ENCODE results near the gene SNX32.

DNA sequence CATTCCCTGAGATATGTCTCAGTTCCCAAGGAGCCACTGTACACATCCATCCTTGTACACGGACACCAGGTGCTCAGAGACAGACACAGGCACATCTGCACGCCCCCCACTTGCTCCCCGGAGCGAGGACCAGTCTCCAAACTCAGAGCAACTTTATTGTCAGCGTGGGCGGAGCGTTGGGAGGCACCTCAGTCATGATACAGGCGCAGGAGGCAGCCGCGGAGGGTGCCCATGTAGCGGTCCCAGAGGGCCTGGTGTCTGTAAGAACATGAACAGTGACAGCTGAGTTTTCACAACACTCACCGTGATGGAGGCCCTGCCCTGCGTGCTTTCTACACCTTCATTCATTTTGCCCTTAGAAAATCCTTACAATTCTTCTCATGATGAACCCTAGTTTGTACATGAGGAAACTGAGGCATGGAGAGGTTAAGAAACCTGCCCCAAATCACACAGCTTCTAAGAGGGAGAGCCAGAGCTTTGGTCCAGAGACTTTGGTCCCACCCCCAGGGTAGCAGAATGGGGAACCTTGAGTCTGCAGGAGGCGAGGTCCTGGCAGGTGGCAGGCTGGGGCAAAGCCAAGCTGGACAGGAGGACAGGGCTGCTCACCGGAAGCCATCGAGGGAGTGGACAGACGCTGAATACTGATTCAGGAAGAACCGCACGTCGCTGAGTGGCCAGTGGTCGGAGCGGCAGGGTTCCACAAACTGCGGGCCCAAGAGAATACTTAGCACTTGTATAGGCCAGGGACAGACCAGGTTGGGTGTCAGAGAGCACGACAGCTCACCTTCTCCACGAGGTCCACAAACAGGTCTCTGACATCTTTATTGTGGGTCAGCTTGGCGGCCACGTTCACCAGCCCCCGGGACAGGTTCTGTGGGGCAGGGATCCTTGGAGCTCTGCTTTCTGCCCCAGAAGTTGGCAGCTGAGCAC, 50.3 kb downstream of the SNX32 start:
- TF ChIP-seq, protein P1, sequence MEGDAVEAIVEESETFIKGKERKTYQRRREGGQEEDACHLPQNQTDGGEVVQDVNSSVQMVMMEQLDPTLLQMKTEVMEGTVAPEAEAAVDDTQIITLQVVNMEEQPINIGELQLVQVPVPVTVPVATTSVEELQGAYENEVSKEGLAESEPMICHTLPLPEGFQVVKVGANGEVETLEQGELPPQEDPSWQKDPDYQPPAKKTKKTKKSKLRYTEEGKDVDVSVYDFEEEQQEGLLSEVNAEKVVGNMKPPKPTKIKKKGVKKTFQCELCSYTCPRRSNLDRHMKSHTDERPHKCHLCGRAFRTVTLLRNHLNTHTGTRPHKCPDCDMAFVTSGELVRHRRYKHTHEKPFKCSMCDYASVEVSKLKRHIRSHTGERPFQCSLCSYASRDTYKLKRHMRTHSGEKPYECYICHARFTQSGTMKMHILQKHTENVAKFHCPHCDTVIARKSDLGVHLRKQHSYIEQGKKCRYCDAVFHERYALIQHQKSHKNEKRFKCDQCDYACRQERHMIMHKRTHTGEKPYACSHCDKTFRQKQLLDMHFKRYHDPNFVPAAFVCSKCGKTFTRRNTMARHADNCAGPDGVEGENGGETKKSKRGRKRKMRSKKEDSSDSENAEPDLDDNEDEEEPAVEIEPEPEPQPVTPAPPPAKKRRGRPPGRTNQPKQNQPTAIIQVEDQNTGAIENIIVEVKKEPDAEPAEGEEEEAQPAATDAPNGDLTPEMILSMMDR (IDR thresholded peaks at IDR 0.05), result no peak
- no peak for TF ChIP-seq POLR2A (IDR thresholded peaks at IDR 0.05)

All from uterus (tissue), 2 donors.